ENCODE data around the gene HIF3A.

HIF3A gene

GRCh38 chr19:46284635-46285034 lies 12.2 kb upstream of the HIF3A start:
- Histone ChIP-seq H3K27ac (ENCODE audit: low read depth, low read length, poor library complexity, severe bottlenecking) (no peak overlapping the region), H3K9me3 (ENCODE audit: low read length) (no peaks in the 10 kb centered on the region), H3F3A (ENCODE audit: insufficient read depth, low read length) (no peaks in the 10 kb centered on the region)

GRCh38 chr19:46287585-46287984 lies 9.3 kb upstream of the HIF3A start:
- no peak overlapping the region for H3K4me3 ChIP-seq (ENCODE audit: low read depth, low read length, poor library complexity, severe bottlenecking)
- H3F3A ChIP-seq (ENCODE audit: insufficient read depth, low read length): no peaks in the 10 kb centered on the region
- TF ChIP-seq EZH2 (IDR thresholded peaks at IDR 0.05; ENCODE audit: borderline replicate concordance, low read length): no peak
- TF ChIP-seq, protein P1, sequence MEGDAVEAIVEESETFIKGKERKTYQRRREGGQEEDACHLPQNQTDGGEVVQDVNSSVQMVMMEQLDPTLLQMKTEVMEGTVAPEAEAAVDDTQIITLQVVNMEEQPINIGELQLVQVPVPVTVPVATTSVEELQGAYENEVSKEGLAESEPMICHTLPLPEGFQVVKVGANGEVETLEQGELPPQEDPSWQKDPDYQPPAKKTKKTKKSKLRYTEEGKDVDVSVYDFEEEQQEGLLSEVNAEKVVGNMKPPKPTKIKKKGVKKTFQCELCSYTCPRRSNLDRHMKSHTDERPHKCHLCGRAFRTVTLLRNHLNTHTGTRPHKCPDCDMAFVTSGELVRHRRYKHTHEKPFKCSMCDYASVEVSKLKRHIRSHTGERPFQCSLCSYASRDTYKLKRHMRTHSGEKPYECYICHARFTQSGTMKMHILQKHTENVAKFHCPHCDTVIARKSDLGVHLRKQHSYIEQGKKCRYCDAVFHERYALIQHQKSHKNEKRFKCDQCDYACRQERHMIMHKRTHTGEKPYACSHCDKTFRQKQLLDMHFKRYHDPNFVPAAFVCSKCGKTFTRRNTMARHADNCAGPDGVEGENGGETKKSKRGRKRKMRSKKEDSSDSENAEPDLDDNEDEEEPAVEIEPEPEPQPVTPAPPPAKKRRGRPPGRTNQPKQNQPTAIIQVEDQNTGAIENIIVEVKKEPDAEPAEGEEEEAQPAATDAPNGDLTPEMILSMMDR (IDR thresholded peaks at IDR 0.05; ENCODE audit: low read length): no peak
- H3K9me2 ChIP-seq (ENCODE audit: low read depth, low read length): no peaks in the 10 kb centered on the region
- H3K27me3 ChIP-seq (ENCODE audit: insufficient read depth, low read length): no peaks in the 10 kb centered on the region; the same call in 1 of the 2 replicates
- H3K9me3 ChIP-seq (ENCODE audit: low read length): no peaks in the 10 kb centered on the region
- H4K20me1 ChIP-seq (ENCODE audit: insufficient read depth, low read length): no peaks in the 10 kb centered on the region
- H3K4me2 ChIP-seq (ENCODE audit: low read length): no peak overlapping the region
- no peak overlapping the region for H3K27ac ChIP-seq (ENCODE audit: low read depth, low read length, poor library complexity, severe bottlenecking)
- no peaks in the 10 kb centered on the region for H3K4me1 ChIP-seq (ENCODE audit: insufficient read depth, low read length, severe bottlenecking)
- no peak overlapping the region for H3K9ac ChIP-seq (ENCODE audit: low read length)
- H3K36me3 ChIP-seq (ENCODE audit: insufficient read depth, low read length): no peaks in the 10 kb centered on the region
- H3K79me2 ChIP-seq (ENCODE audit: insufficient read depth, low read length): no peaks in the 10 kb centered on the region
- H2AFZ ChIP-seq (ENCODE audit: low read length): no peak overlapping the region

More at GRCh38 chr19:46284635-46285034, 12.2 kb upstream of the HIF3A start:
- no peaks in the 10 kb centered on the region for H3K4me1 ChIP-seq (ENCODE audit: insufficient read depth, low read length, severe bottlenecking)
- no peaks in the 10 kb centered on the region for H3K36me3 ChIP-seq (ENCODE audit: insufficient read depth, low read length)
- TF ChIP-seq EZH2 (IDR thresholded peaks at IDR 0.05; ENCODE audit: borderline replicate concordance, low read length): no peak
- TF ChIP-seq, protein P1 (IDR thresholded peaks at IDR 0.05; ENCODE audit: low read length): no peak
- no peaks in the 10 kb centered on the region for H3K79me2 ChIP-seq (ENCODE audit: insufficient read depth, low read length)
- no peaks in the 10 kb centered on the region for H4K20me1 ChIP-seq (ENCODE audit: insufficient read depth, low read length)
- no peaks in the 10 kb centered on the region; the same call in 1 of the 2 replicates for H3K27me3 ChIP-seq (ENCODE audit: insufficient read depth, low read length)
- no peaks in the 10 kb centered on the region for H3K9me2 ChIP-seq (ENCODE audit: low read depth, low read length)
- no peak overlapping the region for H3K4me3 ChIP-seq (ENCODE audit: low read depth, low read length, poor library complexity, severe bottlenecking)
- H3K9ac ChIP-seq (ENCODE audit: low read length): no peak overlapping the region
- no peak overlapping the region for H3K4me2 ChIP-seq (ENCODE audit: low read length)
- H2AFZ ChIP-seq (ENCODE audit: low read length): no peak overlapping the region

DNA sequence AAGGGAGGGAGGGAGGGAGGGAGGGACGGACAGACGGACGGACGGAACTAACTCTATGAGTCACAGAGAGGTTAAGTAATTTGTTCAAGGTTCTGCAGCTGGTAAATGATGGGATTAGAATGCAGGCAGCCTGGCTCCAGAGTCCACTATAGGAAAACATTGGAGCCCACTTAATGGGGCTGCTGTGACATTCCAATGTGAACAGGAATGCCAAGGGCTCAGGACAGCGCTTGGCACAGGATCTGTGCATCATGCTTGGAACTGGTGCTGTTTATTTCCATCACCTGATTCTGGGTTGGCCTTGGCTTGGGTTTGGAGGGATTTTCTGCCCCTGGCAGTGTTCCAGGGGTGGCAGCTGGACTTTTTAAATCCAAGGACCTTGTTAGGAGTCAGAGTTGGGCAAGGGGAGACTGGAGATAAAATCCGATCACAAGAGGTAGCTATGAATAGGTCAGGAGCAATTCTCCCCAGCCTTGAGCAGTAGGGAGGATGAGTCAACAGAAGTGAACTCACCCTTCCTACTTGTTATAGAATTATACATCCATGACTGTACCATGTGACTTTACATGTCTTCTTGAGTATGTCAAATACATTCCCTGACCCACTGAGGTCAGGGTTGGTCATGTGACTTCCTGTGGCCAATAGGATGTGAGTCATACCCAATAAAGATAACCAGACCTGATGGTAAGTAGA lies 7.8 kb upstream of the HIF3A start:
- no peaks in the 10 kb centered on the region for H3K9me3 ChIP-seq (ENCODE audit: low read length)
- no peaks in the 10 kb centered on the region for H3K9me2 ChIP-seq (ENCODE audit: low read depth, low read length)
- no peak overlapping the region for H3K9ac ChIP-seq (ENCODE audit: low read length)
- no peak overlapping the region for H2AFZ ChIP-seq (ENCODE audit: low read length)
- no peaks in the 10 kb centered on the region for H3K4me1 ChIP-seq (ENCODE audit: insufficient read depth, low read length, severe bottlenecking)
- no peaks in the 10 kb centered on the region for H3K36me3 ChIP-seq (ENCODE audit: insufficient read depth, low read length)
- H3K27ac ChIP-seq (ENCODE audit: low read depth, low read length, poor library complexity, severe bottlenecking): no peak overlapping the region
- no peaks in the 10 kb centered on the region for H3F3A ChIP-seq (ENCODE audit: insufficient read depth, low read length)
- H3K4me3 ChIP-seq (ENCODE audit: low read depth, low read length, poor library complexity, severe bottlenecking): no peak overlapping the region
- H3K79me2 ChIP-seq (ENCODE audit: insufficient read depth, low read length): no peaks in the 10 kb centered on the region
- TF ChIP-seq, protein P1 (IDR thresholded peaks at IDR 0.05; ENCODE audit: low read length): no peak
- no peak for TF ChIP-seq EZH2 (IDR thresholded peaks at IDR 0.05; ENCODE audit: borderline replicate concordance, low read length)
- H3K4me2 ChIP-seq (ENCODE audit: low read length): no peak overlapping the region
- H4K20me1 ChIP-seq (ENCODE audit: insufficient read depth, low read length): no peaks in the 10 kb centered on the region
- H3K27me3 ChIP-seq (ENCODE audit: insufficient read depth, low read length): no peaks in the 10 kb centered on the region; the same call in 1 of the 2 replicates
